Mesendoderm (in vitro differentiated cells): ENCODE results near the gene NTHL1.

ENCODE experiments used
- DNase-seq: peaks from one replicate; pipeline ENCODE4 v3.0.0; 2013
- H2AK5ac ChIP-seq: 2 replicates; pipeline ENCODE4 v1.6.1; 2013; ENCODE audit warnings: low read length, inconsistent platforms
- H2BK120ac ChIP-seq: 2 replicates; pipeline ENCODE4 v1.6.1; 2013; ENCODE audit warnings: low read depth, mild to moderate bottlenecking, low read length, moderate library complexity, mixed read lengths
- H2BK15ac ChIP-seq: replicated peaks from 2 replicates; pipeline ENCODE4 v1.6.1; 2013; ENCODE audit warnings: low read depth, mild to moderate bottlenecking, moderate library complexity
- H2BK5ac ChIP-seq: 2 replicates; pipeline ENCODE4 v1.6.1; 2013; ENCODE audit warnings: low read length, inconsistent platforms
- H3K18ac ChIP-seq: 2 replicates; pipeline ENCODE4 v1.6.1; 2013; ENCODE audit warnings: mild to moderate bottlenecking, low read length, mixed read lengths
- H3K23ac ChIP-seq: one replicate; pipeline ENCODE4 v1.6.1; 2013; ENCODE audit warnings: low read length
- H3K27ac ChIP-seq: 2 replicates; pipeline ENCODE4 v1.5.1; 2013; ENCODE audit warnings: low read depth, mild to moderate bottlenecking, inconsistent platforms, low read length, moderate library complexity
- H3K27me3 ChIP-seq: 2 replicates; pipeline ENCODE4 v1.6.1; 2013; ENCODE audit warnings: low read length, control low read depth, mild to moderate bottlenecking, inconsistent platforms; ENCODE audit not compliant: insufficient read depth, poor library complexity
- H3K36me3 ChIP-seq: 2 replicates; pipeline ENCODE4 v1.6.1; 2013; ENCODE audit warnings: low read length, inconsistent platforms; ENCODE audit not compliant: control insufficient read depth, insufficient read depth
- H3K4ac ChIP-seq: one replicate; pipeline ENCODE4 v1.6.1; 2013; ENCODE audit warnings: low read depth, mild to moderate bottlenecking, low read length, moderate library complexity
- H3K4me1 ChIP-seq: 2 replicates; pipeline ENCODE4 v1.6.1; 2013; ENCODE audit warnings: low read depth, low read length, inconsistent platforms; ENCODE audit not compliant: control insufficient read depth
- H3K4me2 ChIP-seq: 2 replicates; pipeline ENCODE4 v1.6.1; 2013; ENCODE audit warnings: low read length
- H3K4me3 ChIP-seq: 2 replicates; pipeline ENCODE4 v1.5.1; 2013; ENCODE audit warnings: mild to moderate bottlenecking, low read length
- H3K56ac ChIP-seq: one replicate; pipeline ENCODE4 v1.6.1; 2013; ENCODE audit warnings: low read length
- H3K79me1 ChIP-seq: 2 replicates; pipeline ENCODE4 v1.6.1; 2013; ENCODE audit warnings: low read length, inconsistent platforms
- H3K79me2 ChIP-seq: 2 replicates; pipeline ENCODE4 v1.6.1; 2013; ENCODE audit warnings: mild to moderate bottlenecking, low read length; ENCODE audit not compliant: control insufficient read depth, insufficient read depth
- H3K9ac ChIP-seq: 2 replicates; pipeline ENCODE4 v1.6.1; 2013; ENCODE audit warnings: low read length, inconsistent platforms
- H4K5ac ChIP-seq: one replicate; pipeline ENCODE4 v1.6.1; 2013; ENCODE audit warnings: low read length
- H4K8ac ChIP-seq: one replicate; pipeline ENCODE4 v1.6.1; 2013; ENCODE audit warnings: low read depth, mild to moderate bottlenecking, control low read depth, low read length, moderate library complexity
- WGBS: extraction: QIAGEN DNeasy Blood & Tissue Kit; methylation state at CpG from one replicate; pipeline ENCODE4 v1.1.7; 2013; ENCODE audit warnings: low lambda C conversion rate, missing lambda C conversion rate; ENCODE audit not compliant: insufficient coverage; ENCODE audit errors: extremely low coverage; 5-methylcytosine and 5-hydroxymethylcytosine counted together

Gene NTHL1

DNA sequence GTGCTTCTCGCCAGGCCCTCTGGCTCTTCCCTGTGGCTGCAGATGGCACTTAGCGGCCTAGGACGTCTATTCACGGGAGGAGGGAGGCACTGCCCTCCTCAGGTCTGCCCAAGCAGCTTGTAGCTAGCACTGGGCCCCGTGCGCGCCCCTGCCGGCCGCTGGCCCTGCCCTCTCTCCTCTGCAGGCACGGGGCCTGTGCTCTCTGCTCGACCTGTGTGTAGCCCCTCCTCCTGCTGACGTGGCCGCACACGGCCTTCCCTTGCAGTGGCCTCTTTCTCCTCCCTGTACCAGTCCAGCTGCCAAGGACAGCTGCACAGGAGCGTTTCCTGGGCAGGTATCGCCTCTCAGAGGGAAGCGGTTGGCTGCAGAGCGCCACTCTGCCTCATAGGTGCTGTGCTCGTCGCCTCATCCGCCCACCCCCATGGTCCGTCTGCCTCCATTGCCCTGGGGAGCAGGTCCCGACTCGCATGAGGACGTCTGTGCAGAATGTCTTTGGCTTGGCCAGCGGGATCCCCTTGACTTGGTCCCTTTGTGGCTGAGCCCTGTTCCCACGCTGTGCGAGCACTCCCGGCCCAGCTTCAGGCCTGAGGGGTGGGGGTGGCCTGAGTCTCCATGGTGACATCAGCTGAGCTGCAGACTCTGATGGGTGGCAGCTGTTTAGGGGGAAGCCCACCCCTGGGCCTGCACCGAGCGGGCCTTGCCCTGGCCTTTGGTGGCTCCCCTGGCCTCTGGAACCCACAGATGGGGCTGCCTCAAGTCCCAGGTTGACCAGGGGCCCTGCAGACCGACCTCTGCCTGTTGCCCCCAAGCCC is 34.7 kb upstream of the NTHL1 start:
- peaks cover 4% of the 10 kb centered on the region for H3K36me3 ChIP-seq
- H3K9ac ChIP-seq: no peak overlapping the region
- H3K79me2 ChIP-seq: no peaks in the 10 kb centered on the region
- no peaks in the 10 kb centered on the region for H3K27me3 ChIP-seq
- no peaks in the 10 kb centered on the region for H3K4me1 ChIP-seq
- no peak overlapping the region for H4K5ac ChIP-seq
- no CpG with 5 or more reads among the region's 32 CpGs for WGBS
- H3K4me2 ChIP-seq: no peak overlapping the region
- DNase-seq: no peak
- H3K79me1 ChIP-seq: no peaks in the 10 kb centered on the region
- no peak overlapping the region for H3K27ac ChIP-seq
- no peak overlapping the region for H2BK15ac ChIP-seq
- H3K56ac ChIP-seq: no peak overlapping the region
- no peak overlapping the region for H2AK5ac ChIP-seq
- no peak overlapping the region for H3K18ac ChIP-seq
- no peak overlapping the region for H4K8ac ChIP-seq
- no peak overlapping the region for H3K4me3 ChIP-seq
- H2BK120ac ChIP-seq: no peak overlapping the region
- H2BK5ac ChIP-seq: no peak overlapping the region
- H3K23ac ChIP-seq: no peak overlapping the region
- H3K4ac ChIP-seq: no peak overlapping the region

DNA sequence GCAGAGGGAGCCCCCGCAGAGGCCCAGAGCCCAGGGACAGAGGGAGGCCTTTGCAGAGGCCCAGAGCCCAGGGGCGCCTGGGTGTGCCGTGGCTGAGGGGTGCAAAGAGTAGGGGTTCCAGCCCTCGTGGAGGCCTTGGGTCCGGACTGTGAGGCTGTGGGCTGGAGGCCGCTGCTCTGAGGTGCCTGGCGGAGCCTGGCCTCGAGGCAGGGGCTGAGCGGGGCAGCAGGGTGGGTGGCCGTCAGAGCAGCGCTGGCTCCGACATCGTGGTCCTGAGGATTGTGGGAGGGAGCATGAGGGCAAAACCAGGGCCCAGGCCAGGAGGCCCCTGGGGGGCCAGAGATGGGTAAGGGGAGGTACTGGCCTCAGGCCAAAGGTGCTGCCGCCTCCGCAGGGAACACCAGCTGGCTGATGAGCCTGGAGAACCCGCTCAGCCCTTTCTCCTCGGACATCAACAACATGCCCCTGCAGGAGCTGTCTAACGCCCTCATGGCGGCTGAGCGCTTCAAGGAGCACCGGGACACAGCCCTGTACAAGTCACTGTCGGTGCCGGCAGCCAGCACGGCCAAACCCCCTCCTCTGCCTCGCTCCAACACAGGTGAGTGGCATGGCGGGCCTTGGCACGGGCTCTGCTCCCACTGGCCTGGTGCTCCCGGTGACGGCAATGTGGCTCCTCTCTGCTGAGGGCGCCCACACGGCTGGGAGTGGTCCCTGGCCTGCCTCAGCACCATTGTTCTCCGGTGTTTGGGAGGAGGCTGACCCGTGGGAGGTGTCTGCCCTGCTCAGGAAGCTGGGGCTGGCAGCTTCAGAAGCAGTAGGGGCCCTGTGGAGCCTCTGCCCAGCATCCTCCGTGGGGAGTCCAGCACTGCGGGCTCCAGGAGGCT is 33.8 kb upstream of the NTHL1 start:
- no peak overlapping the region for H4K5ac ChIP-seq
- H3K4me2 ChIP-seq: no peak overlapping the region
- no peak for DNase-seq
- peaks cover 4% of the 10 kb centered on the region for H3K36me3 ChIP-seq
- H3K18ac ChIP-seq: no peak overlapping the region
- H3K79me2 ChIP-seq: no peaks in the 10 kb centered on the region
- no peak overlapping the region for H2BK15ac ChIP-seq
- H3K56ac ChIP-seq: no peak overlapping the region
- H2BK120ac ChIP-seq: no peak overlapping the region
- WGBS: no CpG with 5 or more reads among the region's 35 CpGs
- no peak overlapping the region for H2AK5ac ChIP-seq
- H3K27ac ChIP-seq: no peak overlapping the region
- no peak overlapping the region for H3K9ac ChIP-seq
- no peaks in the 10 kb centered on the region for H3K4me1 ChIP-seq
- H2BK5ac ChIP-seq: no peak overlapping the region
- no peak overlapping the region for H3K23ac ChIP-seq
- no peak overlapping the region for H3K4me3 ChIP-seq
- H3K79me1 ChIP-seq: no peaks in the 10 kb centered on the region
- no peaks in the 10 kb centered on the region for H3K27me3 ChIP-seq
- no peak overlapping the region for H3K4ac ChIP-seq
- H4K8ac ChIP-seq: no peak overlapping the region

DNA sequence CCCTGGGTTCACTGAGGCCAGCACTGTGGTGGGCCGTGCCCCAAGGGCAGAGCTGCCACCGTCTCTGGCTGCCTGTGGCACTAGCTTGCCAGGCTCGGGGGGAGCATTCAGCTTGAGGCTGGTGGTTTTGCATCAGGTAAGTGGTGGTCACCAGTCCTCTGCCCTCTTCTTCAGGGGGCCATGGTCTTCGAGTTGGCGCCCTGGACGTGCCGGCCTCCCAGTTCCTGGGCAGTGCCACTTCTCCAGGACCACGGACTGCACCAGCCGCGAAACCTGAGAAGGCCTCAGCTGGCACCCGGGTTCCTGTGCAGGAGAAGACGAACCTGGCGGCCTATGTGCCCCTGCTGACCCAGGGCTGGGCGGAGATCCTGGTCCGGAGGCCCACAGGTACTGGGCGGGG is 32.4 kb upstream of the NTHL1 start:
- peaks cover 3% of the 10 kb centered on the region for H3K36me3 ChIP-seq
- H3K4me2 ChIP-seq: no peak overlapping the region
- H4K5ac ChIP-seq: no peak overlapping the region
- no peak overlapping the region for H3K23ac ChIP-seq
- H3K4me1 ChIP-seq: no peaks in the 10 kb centered on the region
- no peak overlapping the region for H3K18ac ChIP-seq
- DNase-seq: no peak
- no peaks in the 10 kb centered on the region for H3K79me2 ChIP-seq
- WGBS: no CpG with 5 or more reads among the region's 16 CpGs
- no peak overlapping the region for H4K8ac ChIP-seq
- no peak overlapping the region for H2BK5ac ChIP-seq
- no peak overlapping the region for H3K4ac ChIP-seq
- H3K4me3 ChIP-seq: no peak overlapping the region
- no peaks in the 10 kb centered on the region for H3K79me1 ChIP-seq
- H3K27ac ChIP-seq: no peak overlapping the region
- no peak overlapping the region for H3K56ac ChIP-seq
- no peaks in the 10 kb centered on the region for H3K27me3 ChIP-seq
- H2BK15ac ChIP-seq: no peak overlapping the region
- H2AK5ac ChIP-seq: no peak overlapping the region
- H2BK120ac ChIP-seq: no peak overlapping the region
- H3K9ac ChIP-seq: no peak overlapping the region

DNA sequence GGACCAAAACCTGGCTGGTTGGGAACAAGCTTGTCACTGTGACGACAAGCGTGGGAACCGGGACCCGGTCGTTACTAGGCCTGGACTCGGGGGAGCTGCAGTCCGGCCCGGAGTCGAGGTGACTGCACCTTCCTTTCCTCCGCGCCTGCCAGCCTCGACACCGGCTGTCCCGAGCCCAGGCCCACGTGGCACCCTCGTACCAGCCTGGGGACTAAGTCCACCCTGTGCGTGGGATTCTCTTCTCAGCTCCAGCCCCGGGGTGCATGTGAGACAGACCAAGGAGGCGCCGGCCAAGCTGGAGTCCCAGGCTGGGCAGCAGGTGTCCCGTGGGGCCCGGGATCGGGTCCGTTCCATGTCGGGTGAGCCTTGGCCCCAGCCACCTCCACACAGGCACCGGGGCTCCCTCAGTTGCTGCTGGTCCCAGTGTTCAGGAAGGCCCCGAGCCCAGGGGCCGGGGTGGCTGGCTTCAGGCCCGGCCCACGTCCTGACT is 31.7 kb upstream of the NTHL1 start:
- no peak overlapping the region for H4K8ac ChIP-seq
- no peak for DNase-seq
- no peak overlapping the region for H3K27ac ChIP-seq
- H3K79me2 ChIP-seq: no peaks in the 10 kb centered on the region
- no peak overlapping the region for H3K4me3 ChIP-seq
- no peak overlapping the region for H2BK5ac ChIP-seq
- no peak overlapping the region for H2AK5ac ChIP-seq
- no peak overlapping the region for H3K23ac ChIP-seq
- no peak overlapping the region for H3K9ac ChIP-seq
- H2BK120ac ChIP-seq: no peak overlapping the region
- H3K4me2 ChIP-seq: no peak overlapping the region
- H3K79me1 ChIP-seq: no peaks in the 10 kb centered on the region
- no CpG with 5 or more reads among the region's 30 CpGs for WGBS
- no peak overlapping the region for H3K56ac ChIP-seq
- no peaks in the 10 kb centered on the region for H3K4me1 ChIP-seq
- no peak overlapping the region for H3K18ac ChIP-seq
- H2BK15ac ChIP-seq: no peak overlapping the region
- no peaks in the 10 kb centered on the region for H3K27me3 ChIP-seq
- H3K4ac ChIP-seq: no peak overlapping the region
- H3K36me3 ChIP-seq: peaks cover 3% of the 10 kb centered on the region
- no peak overlapping the region for H4K5ac ChIP-seq

DNA sequence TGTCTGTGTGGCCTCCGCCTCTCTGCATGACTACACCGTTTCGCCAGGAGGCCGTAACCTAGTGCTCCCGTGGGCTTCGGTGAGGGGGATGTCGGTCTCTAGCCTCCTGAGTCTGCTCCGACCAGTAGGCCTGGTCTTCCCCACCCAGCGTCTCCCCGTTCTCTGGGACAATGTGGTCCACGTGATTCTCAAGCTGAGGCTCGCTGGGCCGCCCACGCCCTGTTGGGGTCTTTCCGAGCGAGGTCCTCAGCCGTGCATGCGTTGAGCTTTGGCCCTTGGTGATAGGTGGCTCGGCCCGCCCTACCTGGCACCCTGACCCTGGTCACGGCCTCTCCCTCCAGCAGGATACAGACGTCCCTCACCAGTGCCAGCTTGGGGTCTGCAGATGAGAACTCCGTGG is 31.1 kb upstream of the NTHL1 start:
- no peaks in the 10 kb centered on the region for H3K4me1 ChIP-seq
- no peak overlapping the region for H3K4me3 ChIP-seq
- H3K79me2 ChIP-seq: no peaks in the 10 kb centered on the region
- no peaks in the 10 kb centered on the region for H3K27me3 ChIP-seq
- no peak overlapping the region for H3K4ac ChIP-seq
- H3K4me2 ChIP-seq: no peak overlapping the region
- no peak for DNase-seq
- H3K18ac ChIP-seq: no peak overlapping the region
- H4K8ac ChIP-seq: no peak overlapping the region
- H3K27ac ChIP-seq: no peak overlapping the region
- H4K5ac ChIP-seq: no peak overlapping the region
- no peaks in the 10 kb centered on the region for H3K79me1 ChIP-seq
- H3K56ac ChIP-seq: no peak overlapping the region
- no CpG with 5 or more reads among the region's 23 CpGs for WGBS
- H3K23ac ChIP-seq: no peak overlapping the region
- no peak overlapping the region for H2BK5ac ChIP-seq
- H2BK15ac ChIP-seq: no peak overlapping the region
- no peak overlapping the region for H3K9ac ChIP-seq
- no peak overlapping the region for H2AK5ac ChIP-seq
- no peak overlapping the region for H2BK120ac ChIP-seq
- peaks cover 3% of the 10 kb centered on the region for H3K36me3 ChIP-seq
